ENCODE measurements around the gene TMEM72.
A peak's percentile ranks its signal among the peaks of the same experiment; 100 is the strongest.
"Not testable (repeated sequence)": the region's sequence is repeated elsewhere in the genome, so short reads cannot be mapped to it uniquely, and the experiment has no call there.

Gene TMEM72

GRCh38 chr10:44865289-44865671 lies 45.9 kb upstream of the TMEM72 start:
- H3K4me3 ChIP-seq (ENCODE audit: low read depth, low read length), result no peak overlapping the region
- TF ChIP-seq CTCF (IDR thresholded peaks at IDR 0.05; ENCODE audit: low read depth, low read length), result no peak
- no peak for DNase-seq (ENCODE audit: low read depth, low spot score)

GRCh38 chr10:44866367-44866766 lies 44.8 kb upstream of the TMEM72 start:
- DNase-seq (ENCODE audit: low read depth, low spot score); in situ Hi-C loops (cut with HindIII; ENCODE audit: low sequenced_read_pairs); H3K4me3 ChIP-seq (ENCODE audit: low read depth, low read length): not testable (repeated sequence)

More at GRCh38 chr10:44865289-44865671, 45.9 kb upstream of the TMEM72 start:
- in situ Hi-C loops (cut with HindIII; ENCODE audit: low sequenced_read_pairs), result no loop called here

- DNase-seq (ENCODE audit: low read depth, low spot score), result no peak
- H3K4me3 ChIP-seq (ENCODE audit: low read depth, low read length), result no peak overlapping the region
- in situ Hi-C loops (cut with HindIII; ENCODE audit: low sequenced_read_pairs), result no loop called here
- no peak for TF ChIP-seq CTCF (IDR thresholded peaks at IDR 0.05; ENCODE audit: low read depth, low read length)
These were observed 41.1 kb upstream of the TMEM72 start for GRCh38 chr10:44870031-44870430.

GRCh38 chr10:44873160-44873559 lies 38.0 kb upstream of the TMEM72 start:
- no peak for DNase-seq (ENCODE audit: low read depth, low spot score)
- no peak for TF ChIP-seq CTCF (IDR thresholded peaks at IDR 0.05; ENCODE audit: low read depth, low read length)
- in situ Hi-C loops (cut with HindIII; ENCODE audit: low sequenced_read_pairs), result no loop called here
- no peak overlapping the region for H3K4me3 ChIP-seq (ENCODE audit: low read depth, low read length)

- TF ChIP-seq CTCF (IDR thresholded peaks at IDR 0.05; ENCODE audit: low read depth, low read length), result no peak
- in situ Hi-C loops (cut with HindIII; ENCODE audit: low sequenced_read_pairs), result no loop called here
- H3K4me3 ChIP-seq (ENCODE audit: low read depth, low read length), result no peak overlapping the region
- no peak for DNase-seq (ENCODE audit: low read depth, low spot score)
These were observed 37.0 kb upstream of the TMEM72 start for GRCh38 chr10:44874166-44874565.

GRCh38 chr10:44878706-44879530 lies 32.2 kb upstream of the TMEM72 start:
- peak overlapping the region; percentile 37 for H3K4me3 ChIP-seq (ENCODE audit: low read depth, low read length)
- peak; percentile 81 for DNase-seq (ENCODE audit: low read depth, low spot score)
- in situ Hi-C loops (cut with HindIII; ENCODE audit: low sequenced_read_pairs), result no loop called here
- peak; percentile 6 for TF ChIP-seq CTCF (IDR thresholded peaks at IDR 0.05; ENCODE audit: low read depth, low read length)

- H3K4me3 ChIP-seq (ENCODE audit: low read depth, low read length), result peak overlapping the region; percentile 37
- in situ Hi-C loops (cut with HindIII; ENCODE audit: low sequenced_read_pairs), result no loop called here
- DNase-seq (ENCODE audit: low read depth, low spot score), result no peak
- no peak for TF ChIP-seq CTCF (IDR thresholded peaks at IDR 0.05; ENCODE audit: low read depth, low read length)
These were observed 31.6 kb upstream of the TMEM72 start for GRCh38 chr10:44879531-44879899.
